RCC 7860 (cell line): ENCODE measurements around the gene GRIN2A.

Source experiments
- DNase-seq: peaks from one replicate; pipeline ENCODE4 v3.0.0-alpha.2; 2015; ENCODE audit warnings: low spot score
- FAIRE-seq: peaks from 2 replicates; lab custom pipeline; 2012; peaks lifted over from hg19 to GRCh38; lab: Jason Lieb, UNC

GRIN2A gene

DNA sequence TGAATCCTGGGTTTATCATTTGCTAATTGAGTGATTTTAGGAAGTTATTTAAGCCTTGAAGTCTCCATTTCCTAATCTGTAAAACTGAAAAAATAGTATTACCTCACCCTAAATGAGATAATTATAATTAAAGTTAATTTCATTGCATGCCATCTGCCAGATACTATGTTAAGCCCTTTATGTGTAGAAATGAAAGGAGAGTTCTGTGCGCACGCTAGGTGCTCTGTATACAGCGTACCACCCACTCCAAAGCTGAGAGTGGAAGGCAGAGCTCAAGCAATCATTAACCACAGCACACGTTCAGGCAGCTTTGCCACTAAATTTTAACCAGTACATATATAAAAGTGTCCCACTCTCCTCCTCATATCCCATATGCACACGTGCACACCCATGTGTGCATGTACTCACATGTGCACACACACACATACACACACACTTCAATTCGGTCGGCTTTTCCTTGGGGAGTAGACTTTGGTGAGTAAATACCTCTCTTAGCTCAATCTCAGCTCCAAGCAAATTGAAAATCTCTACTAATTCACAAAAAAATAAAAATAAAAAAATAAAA lies 204.8 kb downstream of the GRIN2A start:
- DNase-seq = no peak
- FAIRE-seq = no peak

DNA sequence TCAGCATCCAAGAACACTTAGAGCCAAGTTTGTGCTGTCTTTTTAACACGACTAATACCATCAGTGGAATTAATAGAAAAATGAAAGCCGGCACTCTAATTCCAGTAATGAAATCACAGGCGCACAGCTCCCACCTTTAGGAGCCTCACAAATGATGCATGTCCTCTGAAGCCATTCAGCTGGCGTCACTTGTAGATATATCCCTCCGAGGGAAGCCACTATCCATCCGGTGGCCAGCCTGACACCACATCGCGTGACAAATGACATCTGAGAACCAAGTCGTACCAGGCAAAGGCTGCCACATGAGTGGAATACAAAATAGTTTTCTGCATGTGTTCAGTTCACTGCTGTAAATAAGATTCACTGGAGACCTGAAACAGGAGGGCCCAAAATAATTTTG lies 205.6 kb downstream of the GRIN2A start:
- FAIRE-seq = no peak
- no peak for DNase-seq

DNA sequence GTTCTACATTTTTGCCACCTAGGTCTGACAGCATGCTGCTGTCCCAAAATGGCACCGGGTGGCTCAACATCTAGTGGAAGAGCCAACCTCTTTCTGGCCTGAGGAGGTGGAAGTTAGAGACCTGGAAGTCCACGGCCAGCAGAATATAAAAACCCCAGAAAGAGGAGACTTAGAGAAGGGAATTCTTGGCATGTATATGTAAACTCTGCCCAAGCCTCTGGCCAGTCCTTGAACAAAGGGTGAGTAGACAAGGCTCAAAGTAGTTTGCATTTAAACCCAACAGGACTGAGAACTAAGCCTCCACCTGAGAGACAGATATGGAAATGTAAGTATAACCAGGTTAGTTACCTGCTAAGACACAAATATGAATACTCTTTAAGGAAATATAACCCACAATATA lies 210.3 kb downstream of the GRIN2A start:
- DNase-seq (no peak), FAIRE-seq (no peak)

DNA sequence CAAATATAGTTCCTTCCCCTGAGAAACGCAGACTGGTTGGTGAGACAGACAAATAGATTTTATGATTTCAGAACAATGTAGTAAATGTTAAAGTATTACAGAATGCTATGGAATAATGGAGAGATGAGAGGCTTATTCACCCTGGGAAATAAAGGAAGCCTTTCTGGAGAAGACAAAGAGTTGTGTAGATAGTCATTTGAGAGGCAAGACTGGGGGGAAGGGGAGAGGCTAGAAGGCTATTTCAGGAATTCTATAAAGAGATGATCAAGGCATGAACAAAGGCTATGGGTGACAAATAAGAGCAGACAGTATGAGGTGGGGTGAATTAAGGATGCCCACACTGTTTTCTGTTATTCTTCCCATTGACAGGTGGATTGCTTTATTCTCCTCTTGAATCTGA lies 211.4 kb downstream of the GRIN2A start:
- DNase-seq (no peak), FAIRE-seq (no peak)

DNA sequence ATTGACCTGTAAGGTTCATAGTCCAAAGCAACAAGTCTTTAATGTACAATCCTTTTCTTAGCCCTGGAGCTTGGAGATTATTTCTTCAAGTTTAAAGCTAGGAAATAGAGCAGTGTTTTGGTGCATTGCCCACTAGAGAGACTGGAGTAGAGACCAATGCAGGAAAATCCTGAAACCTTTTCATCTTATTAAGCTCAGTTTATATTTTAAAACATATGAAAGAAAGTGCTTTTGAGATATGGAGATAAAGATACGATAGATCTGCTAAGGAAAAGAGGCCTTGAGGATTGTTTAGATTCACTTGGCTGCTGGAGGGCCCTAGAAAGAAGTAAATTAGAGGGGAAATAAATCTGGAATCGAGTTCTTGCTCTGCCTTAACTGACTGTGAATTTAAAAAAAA lies 212.0 kb downstream of the GRIN2A start:
- DNase-seq = no peak
- FAIRE-seq = no peak

DNA sequence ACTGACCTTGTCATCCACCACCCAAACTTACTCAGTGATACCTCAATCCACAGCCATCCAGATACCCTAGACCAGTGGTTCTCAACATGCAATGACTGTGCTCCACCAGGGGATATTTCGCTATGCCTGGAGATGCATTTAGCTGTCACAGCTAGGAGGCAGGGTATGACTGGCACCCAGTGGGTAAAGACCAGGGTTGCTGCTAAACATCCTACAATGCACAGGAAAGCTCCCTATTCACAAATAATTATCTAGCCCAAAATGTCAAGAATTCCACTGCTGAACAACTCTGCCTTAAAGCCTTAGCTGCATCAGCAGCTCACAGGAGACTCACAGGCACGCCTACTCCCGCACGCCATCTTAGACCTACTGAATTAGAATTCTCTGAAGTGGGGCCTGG lies 212.6 kb downstream of the GRIN2A start:
- FAIRE-seq = no peak

DNA sequence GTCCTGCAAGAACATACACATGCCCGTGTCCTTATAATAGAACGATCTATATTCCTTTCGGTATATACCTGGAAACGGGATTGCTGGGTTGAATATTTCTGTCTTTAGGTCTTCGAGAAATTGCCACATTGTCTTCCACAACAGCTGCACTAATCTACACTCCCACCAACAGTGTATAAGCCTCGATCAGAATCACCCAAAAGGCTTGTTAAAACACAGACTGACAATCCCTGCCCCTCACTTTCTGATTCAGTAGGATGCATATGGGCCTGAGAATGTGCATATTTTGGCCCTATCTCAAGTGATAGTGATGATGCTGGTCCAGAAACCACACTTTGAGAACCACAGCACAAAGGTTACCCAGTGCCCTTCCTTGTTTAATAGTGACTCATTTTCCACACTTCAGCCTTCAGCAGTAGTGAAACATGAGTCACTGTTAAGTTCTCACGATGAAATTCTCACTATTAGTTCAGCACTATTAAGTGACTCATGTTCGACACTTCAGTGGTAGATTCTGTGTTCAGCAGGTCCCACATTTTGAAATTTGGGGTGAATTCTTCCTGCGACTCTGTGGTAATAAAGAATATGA lies 215.6 kb downstream of the GRIN2A start:
- FAIRE-seq (peak; percentile 98), DNase-seq (peak; percentile 88)

More for the DNA sequence above, 212.6 kb downstream of the GRIN2A start:
- DNase-seq = no peak

DNA sequence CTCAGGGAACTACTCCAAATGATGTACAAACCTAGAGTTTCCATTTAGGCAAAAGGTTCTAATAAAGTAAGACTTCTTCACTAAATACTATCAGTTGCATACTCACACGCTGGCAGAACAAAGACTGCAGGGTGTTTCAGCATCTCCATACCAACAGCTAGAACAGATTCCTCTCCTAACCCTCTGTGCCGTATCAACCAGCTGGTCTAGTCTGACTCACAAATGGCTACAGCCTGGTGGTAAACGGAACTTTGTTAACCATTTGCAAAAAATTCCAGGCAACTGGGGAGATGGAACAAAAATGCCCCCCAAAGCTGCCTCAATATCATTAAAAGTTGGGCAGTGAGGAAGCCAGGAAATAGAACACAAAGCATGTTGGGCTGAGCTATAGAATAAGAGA lies 217.1 kb downstream of the GRIN2A start:
- DNase-seq = peak; percentile 82
- peak; percentile 93 for FAIRE-seq

DNA sequence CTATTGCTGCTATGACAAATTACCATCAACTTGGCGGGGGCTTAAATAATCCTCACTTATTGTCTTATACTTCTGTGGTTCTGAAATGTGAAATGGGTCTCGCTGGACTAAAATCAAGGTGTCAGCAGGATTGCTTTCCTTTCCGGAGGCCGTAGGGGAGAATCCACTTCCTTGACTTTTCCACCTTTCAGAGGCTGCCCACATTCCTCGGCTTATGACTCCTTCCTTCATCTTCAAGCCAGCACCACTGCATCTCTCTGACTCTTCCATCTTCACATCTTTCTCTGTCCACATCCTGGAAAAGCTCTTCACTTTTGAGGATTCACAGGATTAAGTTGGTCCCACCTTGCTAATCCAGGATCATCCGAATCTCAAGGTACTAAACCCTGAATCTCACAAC lies 217.8 kb downstream of the GRIN2A start:
- FAIRE-seq (no peak), DNase-seq (peak; percentile 8)

DNA sequence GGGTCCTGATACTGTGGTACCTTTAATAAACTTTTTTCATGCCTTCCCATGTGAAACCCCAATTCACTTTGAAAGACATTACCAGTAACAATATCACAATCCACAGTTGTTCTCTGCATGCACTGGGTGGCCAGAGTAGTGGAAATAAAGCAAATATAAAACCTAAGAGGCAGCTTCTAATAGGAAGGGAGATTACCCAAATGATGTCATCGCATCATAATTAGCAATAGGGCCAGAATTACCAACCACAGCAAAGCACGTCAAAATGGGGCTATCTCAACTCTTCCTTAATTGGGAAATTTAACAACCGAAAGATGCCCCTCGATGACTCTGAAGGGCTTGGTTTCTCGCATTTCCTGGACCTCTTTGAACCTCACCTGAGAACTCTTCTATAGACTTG lies 224.8 kb downstream of the GRIN2A start:
- DNase-seq = no peak
- no peak for FAIRE-seq

DNA sequence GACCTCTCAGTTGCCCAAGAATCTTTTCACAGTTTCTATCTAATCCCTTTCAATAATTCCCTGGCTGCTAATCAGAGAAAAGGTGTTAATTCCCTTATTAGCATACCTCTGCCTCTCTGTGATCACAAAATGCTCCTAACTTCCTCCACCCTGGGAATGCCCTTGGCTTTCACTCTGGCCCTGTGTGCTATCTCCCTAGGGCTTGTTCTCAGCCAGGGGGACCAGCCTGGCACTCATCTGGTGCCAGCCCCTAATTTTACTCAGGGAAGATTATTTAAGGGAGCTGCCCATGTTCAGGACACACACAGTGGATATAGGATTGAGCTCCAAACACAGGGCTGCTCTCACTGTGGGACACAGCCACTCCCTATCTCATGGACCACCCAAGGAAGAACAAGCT lies 225.2 kb downstream of the GRIN2A start:
- no peak for DNase-seq
- no peak for FAIRE-seq

DNA sequence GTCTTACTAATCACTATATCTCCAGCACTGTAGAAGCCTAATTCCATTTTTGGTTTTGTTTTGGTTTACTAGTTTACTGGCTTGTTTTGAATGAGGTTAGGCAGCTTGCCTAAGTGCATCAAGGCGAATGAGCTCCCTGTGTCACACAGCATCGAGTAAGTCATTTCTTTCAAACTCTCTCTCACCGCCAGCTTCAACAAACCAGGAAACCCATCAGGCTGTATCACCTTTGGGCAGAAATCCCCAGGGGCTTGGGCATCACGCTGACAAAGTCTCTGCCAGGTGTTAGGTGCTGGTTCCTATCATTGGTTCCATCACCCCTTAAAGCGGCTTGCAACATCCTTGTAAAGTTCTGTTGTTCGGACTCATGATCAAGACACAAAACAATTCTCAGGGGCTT lies 226.6 kb downstream of the GRIN2A start:
- no peak for DNase-seq

DNA sequence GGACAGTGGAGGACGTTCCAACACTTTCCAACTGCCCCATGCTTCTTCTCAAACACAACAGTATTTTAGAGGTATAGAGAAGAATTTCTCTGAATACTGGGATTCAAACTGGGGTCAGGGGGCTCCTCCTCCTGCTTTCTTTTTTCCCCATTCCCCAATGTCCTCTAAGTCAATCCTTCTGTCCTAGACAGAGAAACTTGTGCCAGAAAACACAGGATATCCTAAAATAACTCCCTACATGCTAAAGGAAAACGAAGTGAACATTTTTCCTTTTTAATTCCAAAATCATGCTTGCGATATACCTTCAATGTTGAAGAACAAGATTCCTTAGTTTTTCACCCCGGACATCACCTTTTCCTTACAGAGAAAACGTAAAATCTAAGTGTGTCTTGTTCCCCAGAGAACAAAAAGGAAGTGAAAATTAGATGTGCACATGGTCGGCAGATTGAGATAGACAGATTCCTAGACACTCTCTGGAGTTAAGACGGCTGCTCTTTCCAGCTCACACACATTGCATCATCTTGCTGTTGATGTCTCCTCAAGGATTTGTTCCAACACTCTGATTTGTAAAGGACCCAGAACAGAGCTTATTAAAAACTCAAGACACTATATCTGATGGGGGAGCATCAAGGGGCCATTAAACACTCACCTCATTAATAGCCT lies 228.2 kb downstream of the GRIN2A start:
- FAIRE-seq = no peak

More for the DNA sequence above, 226.6 kb downstream of the GRIN2A start:
- FAIRE-seq = no peak

DNA sequence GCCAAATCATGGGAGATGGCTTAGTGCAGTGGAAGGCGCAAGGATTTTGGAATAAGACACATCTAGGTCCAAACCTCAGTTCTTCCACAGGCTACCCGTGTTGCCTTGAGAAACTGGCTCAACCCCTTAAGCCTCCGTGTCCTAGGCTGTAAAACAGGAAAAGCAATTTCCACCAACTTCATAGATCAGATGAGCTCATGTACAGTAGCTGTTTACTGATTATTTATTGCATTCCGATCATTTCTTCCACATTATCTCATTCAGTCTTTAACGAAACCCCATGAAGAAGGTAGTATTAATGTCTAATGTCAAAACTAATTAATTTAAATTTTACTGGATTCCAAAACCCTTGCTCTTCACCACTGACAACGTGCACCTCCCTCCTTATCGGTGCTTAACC lies 231.6 kb downstream of the GRIN2A start:
- no peak for DNase-seq
- FAIRE-seq = no peak

More for the DNA sequence above, 228.2 kb downstream of the GRIN2A start:
- no peak for DNase-seq

DNA sequence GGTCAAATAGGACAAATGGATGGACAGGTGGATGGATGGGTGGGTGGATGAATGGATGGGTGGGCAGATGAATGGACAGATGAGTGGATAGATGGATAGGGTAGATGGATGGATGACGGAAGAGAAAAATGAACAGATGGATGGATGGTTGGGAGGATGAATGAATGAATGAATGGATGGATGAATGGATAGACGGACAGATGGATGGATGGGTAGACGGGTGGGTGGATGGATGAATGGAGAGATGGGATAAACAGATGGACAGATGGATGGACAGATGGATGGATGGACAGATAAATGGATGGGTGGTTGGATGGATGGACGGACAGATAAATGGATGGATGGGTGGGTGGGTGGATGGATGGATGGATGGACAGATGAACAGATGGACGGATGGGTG lies 232.8 kb downstream of the GRIN2A start:
- DNase-seq (no peak), FAIRE-seq (no peak)

DNA sequence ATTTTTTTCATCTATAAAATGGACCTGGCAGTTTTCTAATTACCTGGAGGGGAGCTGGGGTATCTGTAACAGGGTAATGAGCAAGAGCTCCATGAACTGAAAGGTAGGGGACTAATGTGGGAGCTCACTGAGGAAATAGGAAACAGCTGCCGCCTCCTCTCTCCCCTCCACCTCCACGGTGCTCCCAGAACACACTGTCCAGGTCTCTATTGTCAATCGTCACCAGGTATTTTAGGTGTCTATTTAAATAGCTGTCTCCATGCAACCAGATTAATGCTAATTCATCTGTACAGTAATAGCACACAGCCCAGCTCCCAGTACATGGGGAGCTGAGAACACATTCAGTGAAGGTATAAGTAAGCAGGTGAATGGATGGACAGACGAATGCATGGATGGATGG lies 233.3 kb downstream of the GRIN2A start:
- FAIRE-seq = no peak

DNA sequence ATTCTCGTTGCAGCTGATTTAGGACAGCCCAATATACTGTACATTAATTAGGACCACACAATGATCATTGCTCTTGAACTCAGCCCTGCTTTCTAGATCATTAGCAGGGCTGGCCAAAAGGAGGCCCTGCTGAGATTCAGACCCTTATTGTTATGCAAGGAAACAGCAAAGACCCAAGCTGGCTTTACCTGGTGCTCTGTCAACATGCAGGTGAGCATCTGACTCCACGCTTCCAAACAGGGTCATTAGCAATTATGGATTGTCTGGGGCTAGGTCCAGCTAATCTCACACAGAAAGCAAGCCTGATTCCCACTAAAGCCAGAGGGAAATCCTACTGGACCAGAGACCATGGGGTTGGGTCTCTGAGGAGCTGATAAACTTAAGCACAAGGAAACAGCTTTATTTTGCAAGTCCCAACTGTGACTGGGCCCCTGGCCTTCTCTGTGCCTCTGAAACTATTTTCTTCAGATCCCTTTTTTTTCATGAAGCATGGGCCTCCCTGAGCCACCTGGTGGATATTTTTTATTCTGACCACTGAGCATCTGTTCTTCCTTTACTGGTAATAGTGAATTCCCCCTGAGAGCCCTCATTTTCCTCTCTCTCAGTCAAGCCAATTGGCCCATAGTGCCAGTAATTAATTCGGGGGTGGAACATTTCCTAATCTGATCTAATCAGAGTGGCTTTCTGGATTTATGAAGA lies 236.1 kb downstream of the GRIN2A start:
- no peak for FAIRE-seq
- no peak for DNase-seq

More for the DNA sequence above, 233.3 kb downstream of the GRIN2A start:
- DNase-seq = no peak

DNA sequence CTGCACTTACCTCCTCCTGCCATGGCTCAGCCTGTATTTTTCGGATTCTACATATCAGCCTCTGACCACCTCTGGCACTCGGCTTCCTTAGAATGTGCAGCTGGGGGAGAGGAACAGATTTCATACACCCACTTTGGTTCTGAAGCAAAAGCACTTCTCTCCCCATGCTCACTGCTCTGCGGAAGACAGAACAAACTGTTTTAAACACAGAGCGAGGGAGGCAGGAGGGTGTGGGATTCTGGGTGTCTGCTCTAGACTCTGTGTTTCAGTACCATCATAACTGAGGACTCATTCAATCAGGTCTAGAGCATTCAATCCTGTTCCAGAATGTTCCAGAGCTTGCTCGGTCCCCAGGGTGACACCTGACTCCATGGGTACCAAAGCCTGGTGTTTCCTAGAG lies 239.1 kb downstream of the GRIN2A start:
- DNase-seq (no peak), FAIRE-seq (no peak)

DNA sequence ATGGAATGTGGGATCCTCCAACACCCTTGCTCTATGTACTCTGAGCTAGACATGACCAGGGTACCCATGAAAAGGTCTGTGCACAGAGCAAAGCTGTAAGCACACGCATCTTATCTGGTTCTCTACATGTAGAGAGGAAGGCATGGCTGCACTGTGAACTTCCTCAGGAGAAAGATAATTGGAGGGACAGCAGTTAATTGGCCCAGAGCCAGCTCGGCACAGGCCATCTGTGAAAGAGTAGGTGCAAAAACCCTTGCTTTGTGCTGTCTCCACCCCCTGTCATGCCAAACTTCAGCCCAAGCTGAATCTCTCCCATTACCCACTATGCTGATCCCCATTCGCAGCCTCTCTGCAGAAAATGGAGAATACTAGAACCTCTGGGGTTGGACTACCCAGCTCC lies 241.0 kb downstream of the GRIN2A start:
- DNase-seq (no peak), FAIRE-seq (no peak)

DNA sequence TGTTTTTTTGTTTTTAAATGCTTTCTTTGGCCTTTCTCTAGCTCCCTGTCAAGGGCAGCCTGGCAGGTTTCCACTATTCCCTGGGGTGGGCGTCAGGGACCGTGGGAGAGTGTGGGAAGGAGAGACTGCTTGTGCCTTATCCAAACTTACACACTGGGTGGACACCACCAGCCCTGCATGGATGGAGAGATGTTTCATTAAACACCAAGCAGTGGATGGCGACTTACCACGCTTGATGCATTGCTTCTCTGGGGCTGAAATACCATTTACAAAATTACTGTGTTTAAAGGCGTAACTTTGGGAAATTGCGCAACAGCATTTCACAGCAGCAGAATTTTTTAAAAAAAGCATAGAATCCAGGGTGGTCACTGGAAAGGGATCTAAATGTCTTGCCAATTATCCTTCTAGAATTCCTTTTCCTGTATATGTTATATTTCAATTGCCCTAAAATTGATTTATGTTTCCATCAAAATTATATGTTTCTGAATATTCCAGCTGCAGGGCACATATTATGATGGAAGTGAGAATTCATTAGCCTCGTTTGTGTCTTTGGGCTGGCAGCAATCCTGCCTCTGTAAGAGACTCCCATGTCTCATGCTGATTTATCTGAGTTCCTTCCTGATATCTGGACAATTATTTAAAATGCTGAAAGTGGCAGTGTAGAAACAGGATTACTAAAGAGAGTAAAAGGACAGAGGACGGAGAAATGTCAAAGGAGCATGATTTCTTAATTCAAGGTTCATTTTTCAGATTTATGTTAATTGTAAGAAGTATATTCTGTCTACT lies 247.3 kb downstream of the GRIN2A start:
- FAIRE-seq = no peak
- DNase-seq = no peak
